Right atrium auricular region (tissue), 2 donors: ENCODE data around the gene MMP24. TPM values are rescaled to one million over a fixed set of nuclear protein-coding genes. Genes with fewer than 3 reads are reported as not detected.
"Not testable (repeated sequence)": the region's sequence is repeated elsewhere in the genome, so short reads cannot be mapped to it uniquely, and the experiment has no call there.

Experiments
- DNase-seq: peaks from one replicate; pipeline ENCODE4 v3.0.0-alpha.2; 2019; ENCODE audit warnings: low spot score
- H3K27ac ChIP-seq, 2 donors: fragments of 200-600 bp; sonication (generic); 1 replicate in 1 of 2; 2 replicates in 1 of 2; pipeline ENCODE4 v1.5.1; 2016 to 2019
- H3K27me3 ChIP-seq, 2 donors: fragments of 200-600 bp; sonication (generic); one replicate each; pipeline versions ENCODE4 v1.5.1 to v1.6.0; 2017 to 2019
- H3K36me3 ChIP-seq: fragments of 200-600 bp; sonication (generic); one replicate; pipeline ENCODE4 v1.5.1; 2016
- H3K4me1 ChIP-seq, 2 donors: fragments of 200-600 bp; sonication (generic); one replicate each; pipeline versions ENCODE4 v1.5.1 to v1.6.0; 2017 to 2019
- H3K4me3 ChIP-seq, 2 donors: fragments of 200-600 bp; sonication (generic); 1 replicate in 1 of 2; 2 replicates in 1 of 2; pipeline ENCODE4 v1.5.1; 2017 to 2019; ENCODE audit warnings: mild to moderate bottlenecking in 1 of 2, moderate library complexity in 1 of 2
- H3K9me3 ChIP-seq, 2 donors: fragments of 200-600 bp; sonication (generic); one replicate each; pipeline ENCODE4 v1.5.1; 2019
- total RNA-seq, 2 donors: library from RNA; depleted of rRNA; stranded (reverse); fragments of >200 nt; gene quantifications; one replicate each; pipeline ENCODE4 v1.1.0, GENCODE V29; 2016
- TF ChIP-seq, protein P1 (sequence below), 2 donors: fragments of 200-600 bp; sonication (generic); IDR thresholded peaks; one replicate each; pipeline ENCODE4 v1.5.1; 2019; ENCODE audit warnings: antibody characterized with exemption in 2 of 2

Gene MMP24
- total RNA-seq, 2 donors from 2014 or later: 2.2 to 3.8 TPM

DNA sequence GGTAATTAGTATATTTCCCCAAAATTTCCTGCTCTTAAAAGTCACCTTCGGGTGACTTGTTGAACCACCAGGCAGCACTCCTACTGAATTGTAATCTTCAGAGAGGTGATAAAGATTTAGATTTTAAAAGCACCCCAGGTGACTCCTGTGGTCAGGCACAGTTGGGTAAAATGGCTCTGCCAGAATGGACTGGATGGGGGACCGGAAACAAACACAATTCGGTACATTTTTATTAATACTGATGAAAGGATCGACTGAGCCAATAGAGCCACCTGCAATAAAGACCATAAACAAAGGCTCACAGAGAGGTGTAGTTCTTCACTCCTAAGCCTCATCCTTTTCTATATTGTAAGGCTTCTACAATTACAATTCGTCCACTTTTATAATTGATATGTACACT lies 85.3 kb downstream of the MMP24 start:
- Histone ChIP-seq H3K36me3 (no peaks in the 10 kb centered on the region), H3K4me3 (no peak overlapping the region), H3K27me3 (no peaks in the 10 kb centered on the region), H3K27ac (no peak overlapping the region), H3K4me1 (peaks cover 0 to 20% of the 10 kb centered on the region in 2 donors), H3K9me3 (no peaks in the 10 kb centered on the region)
- no peak for DNase-seq
- TF ChIP-seq, protein P1, sequence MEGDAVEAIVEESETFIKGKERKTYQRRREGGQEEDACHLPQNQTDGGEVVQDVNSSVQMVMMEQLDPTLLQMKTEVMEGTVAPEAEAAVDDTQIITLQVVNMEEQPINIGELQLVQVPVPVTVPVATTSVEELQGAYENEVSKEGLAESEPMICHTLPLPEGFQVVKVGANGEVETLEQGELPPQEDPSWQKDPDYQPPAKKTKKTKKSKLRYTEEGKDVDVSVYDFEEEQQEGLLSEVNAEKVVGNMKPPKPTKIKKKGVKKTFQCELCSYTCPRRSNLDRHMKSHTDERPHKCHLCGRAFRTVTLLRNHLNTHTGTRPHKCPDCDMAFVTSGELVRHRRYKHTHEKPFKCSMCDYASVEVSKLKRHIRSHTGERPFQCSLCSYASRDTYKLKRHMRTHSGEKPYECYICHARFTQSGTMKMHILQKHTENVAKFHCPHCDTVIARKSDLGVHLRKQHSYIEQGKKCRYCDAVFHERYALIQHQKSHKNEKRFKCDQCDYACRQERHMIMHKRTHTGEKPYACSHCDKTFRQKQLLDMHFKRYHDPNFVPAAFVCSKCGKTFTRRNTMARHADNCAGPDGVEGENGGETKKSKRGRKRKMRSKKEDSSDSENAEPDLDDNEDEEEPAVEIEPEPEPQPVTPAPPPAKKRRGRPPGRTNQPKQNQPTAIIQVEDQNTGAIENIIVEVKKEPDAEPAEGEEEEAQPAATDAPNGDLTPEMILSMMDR (IDR thresholded peaks at IDR 0.05): no peak

DNA sequence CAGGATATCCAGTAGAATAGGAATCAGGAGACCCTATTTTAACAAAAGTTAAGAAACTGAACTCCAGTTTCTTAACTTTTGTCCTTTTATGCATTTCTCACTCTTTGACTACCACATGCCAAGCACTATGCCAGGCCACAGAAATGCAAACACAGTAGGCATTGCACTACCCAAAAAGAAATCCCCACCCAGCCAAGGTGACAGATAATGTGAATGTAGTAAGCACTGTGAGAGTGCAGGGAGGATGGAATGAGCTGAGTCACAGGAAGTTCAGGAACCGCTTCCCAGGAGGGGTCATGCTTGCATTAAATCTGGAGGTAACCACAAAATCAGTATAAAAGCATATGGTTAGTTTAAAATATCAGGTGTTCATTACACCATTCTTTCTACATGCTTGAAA lies 85.8 kb downstream of the MMP24 start:
- H3K27me3 ChIP-seq: no peaks in the 10 kb centered on the region
- peaks cover 0 to 15% of the 10 kb centered on the region in 2 donors for H3K4me1 ChIP-seq
- no peaks in the 10 kb centered on the region for H3K9me3 ChIP-seq
- H3K36me3 ChIP-seq: no peaks in the 10 kb centered on the region
- no peak for DNase-seq
- no peak overlapping the region for H3K4me3 ChIP-seq
- TF ChIP-seq, protein P1 (IDR thresholded peaks at IDR 0.05): no peak
- H3K27ac ChIP-seq: no peak overlapping the region

DNA sequence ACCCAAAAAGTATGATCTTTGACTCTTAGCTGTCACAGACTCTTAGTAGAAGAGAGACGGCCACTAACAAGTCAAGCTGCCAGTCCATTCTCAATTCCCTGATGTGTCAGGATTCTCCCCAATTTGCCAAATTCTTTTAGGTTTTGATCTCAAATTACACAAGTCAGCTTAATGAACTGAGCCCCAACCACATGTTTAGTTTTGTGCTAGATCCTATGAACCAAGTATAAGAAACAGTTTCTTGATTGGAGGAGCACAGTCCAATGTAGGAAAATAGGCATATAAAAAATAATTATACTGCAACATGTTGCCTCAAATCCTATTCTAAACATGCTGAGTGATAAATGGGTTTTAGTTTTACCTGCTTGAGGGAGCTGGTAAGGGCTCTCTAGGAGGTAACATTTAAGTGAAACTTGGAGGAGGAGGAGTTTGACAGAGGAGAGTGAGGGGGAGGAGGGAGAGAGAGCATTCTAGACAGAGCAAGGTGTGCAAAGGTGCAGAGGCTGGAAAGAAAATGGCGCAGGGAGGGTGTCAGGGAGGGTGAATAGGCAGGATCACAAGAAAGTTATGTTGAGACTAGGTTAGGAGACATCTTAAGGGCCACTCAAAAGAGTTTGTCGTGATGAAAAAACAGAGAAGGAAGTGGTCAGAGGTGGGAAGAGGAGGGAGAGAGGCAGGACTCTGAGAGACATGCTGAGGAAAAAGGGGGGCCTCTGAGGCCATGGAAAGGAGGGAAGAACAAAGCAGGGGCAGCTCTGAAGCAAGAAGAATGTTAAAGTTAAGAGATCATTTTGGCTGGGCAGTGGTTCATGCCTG lies 88.5 kb downstream of the MMP24 start:
- H3K4me1 ChIP-seq: peaks cover 0 to 11% of the 10 kb centered on the region in 2 donors
- no peak overlapping the region for H3K27ac ChIP-seq
- H3K27me3 ChIP-seq: no peaks in the 10 kb centered on the region
- DNase-seq: no peak
- H3K36me3 ChIP-seq: no peaks in the 10 kb centered on the region
- H3K4me3 ChIP-seq: no peak overlapping the region
- TF ChIP-seq, protein P1 (IDR thresholded peaks at IDR 0.05): no peak
- no peaks in the 10 kb centered on the region for H3K9me3 ChIP-seq

DNA sequence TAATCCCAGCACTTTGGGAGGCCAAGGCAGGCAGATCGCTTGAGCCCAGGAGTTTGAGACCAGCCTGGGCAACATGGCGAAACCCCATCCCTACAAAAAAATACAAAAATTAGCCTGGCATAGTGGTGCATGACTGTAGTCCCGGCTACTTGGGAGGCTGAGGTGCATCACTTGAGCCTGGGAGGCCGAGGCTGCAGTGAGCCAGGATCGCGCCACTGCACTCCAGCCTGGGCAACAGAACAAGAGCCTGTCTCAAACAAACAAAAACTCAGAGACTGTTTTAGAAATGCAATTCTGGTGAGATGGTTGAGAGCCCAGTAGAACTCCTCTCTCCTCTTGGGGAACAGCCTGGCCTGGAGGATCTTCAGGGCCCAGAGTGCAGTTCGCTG lies 89.1 kb downstream of the MMP24 start:
- H3K4me3 ChIP-seq, H3K27me3 ChIP-seq, H3K27ac ChIP-seq, H3K9me3 ChIP-seq, H3K36me3 ChIP-seq, DNase-seq: not testable (repeated sequence)
- peaks cover 0 to 11% of the 10 kb centered on the region in 2 donors for H3K4me1 ChIP-seq

DNA sequence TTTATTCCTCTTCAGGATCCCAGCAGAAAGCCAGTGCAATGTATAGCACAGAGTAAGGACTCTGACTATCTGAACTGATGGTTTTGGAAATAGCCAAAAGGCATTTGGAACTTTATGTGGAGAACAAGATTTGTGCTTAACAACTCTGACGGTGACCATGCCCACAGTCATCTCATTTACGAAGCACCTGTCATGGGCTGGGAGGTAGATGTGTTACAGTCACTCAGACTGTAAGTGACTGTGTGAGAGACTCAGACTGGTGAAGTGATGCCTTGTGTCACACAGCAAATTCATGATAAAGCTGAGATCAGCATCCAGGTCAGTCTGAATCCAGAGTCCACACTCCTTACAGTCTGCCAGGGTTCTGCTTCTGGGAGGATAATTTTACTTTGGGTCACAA lies 89.6 kb downstream of the MMP24 start:
- H3K27me3 ChIP-seq: no peaks in the 10 kb centered on the region
- peaks cover 0 to 11% of the 10 kb centered on the region in 2 donors for H3K4me1 ChIP-seq
- no peak for DNase-seq
- H3K9me3 ChIP-seq: no peaks in the 10 kb centered on the region
- no peaks in the 10 kb centered on the region for H3K36me3 ChIP-seq
- TF ChIP-seq, protein P1 (IDR thresholded peaks at IDR 0.05): no peak
- no peak overlapping the region for H3K4me3 ChIP-seq
- no peak overlapping the region for H3K27ac ChIP-seq

DNA sequence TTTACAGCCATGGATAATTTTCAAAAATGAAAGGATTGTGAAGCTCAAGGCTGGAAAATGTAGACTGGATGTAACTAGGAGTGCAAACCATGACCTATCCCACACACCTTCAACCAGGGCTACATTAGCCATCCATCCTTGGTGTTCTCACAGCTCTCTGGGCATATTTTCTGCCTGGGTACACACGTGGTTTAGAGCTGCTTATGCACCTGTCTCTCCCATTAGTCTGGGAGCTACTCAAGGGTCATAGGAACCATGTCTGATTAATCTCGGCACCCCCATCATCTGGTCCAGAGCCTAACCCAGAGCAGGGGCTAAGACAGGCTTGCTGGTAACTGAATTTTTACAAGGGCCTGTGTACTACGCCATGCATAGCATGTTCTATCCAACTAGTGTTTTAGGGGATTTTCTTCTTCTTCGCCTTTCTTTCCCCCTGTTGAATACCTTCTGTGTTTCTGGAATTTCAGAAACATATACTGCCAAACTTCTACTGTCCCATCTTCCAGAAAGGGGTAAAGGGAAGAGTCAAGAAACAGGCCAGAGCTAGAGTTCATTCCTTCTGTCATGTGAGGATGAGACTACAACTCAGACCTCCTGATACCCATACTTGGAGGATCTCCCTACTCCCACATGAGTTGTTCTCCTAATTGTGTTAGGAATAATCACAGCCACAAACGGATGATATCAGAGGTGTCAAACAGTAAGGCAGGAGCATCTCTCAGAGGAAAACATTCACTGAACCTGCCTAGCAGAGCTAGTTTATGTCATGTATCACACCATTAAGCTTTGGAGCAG lies 91.1 kb downstream of the MMP24 start:
- H3K4me1 ChIP-seq: peaks cover 0 to 11% of the 10 kb centered on the region in 2 donors
- H3K9me3 ChIP-seq: no peaks in the 10 kb centered on the region
- TF ChIP-seq, protein P1 (IDR thresholded peaks at IDR 0.05): no peak
- no peaks in the 10 kb centered on the region for H3K36me3 ChIP-seq
- DNase-seq: no peak
- H3K27ac ChIP-seq: peak overlapping the region in 1 of 2 donors; percentile 49
- no peak overlapping the region for H3K4me3 ChIP-seq
- no peaks in the 10 kb centered on the region for H3K27me3 ChIP-seq
